ENCODE data around the gene SHC1.

Gene SHC1

GRCh38 chr1:155008015-155008941 lies 37.7 kb upstream of the SHC1 start:
- peak; percentile 86 for DNase-seq

- DNase-seq = no peak
Observed at GRCh38 chr1:155007251-155007828, 36.8 kb upstream of the SHC1 start.

GRCh38 chr1:155006601-155007101 lies 36.1 kb upstream of the SHC1 start:
- peak; percentile 74 for DNase-seq

- no peak for DNase-seq
Observed at GRCh38 chr1:155005076-155006011, 34.8 kb upstream of the SHC1 start.

- DNase-seq = no peak
Observed at GRCh38 chr1:155004352-155005075, 34.0 kb upstream of the SHC1 start.

GRCh38 chr1:155003766-155004351 lies 33.3 kb upstream of the SHC1 start:
- DNase-seq = no peak

- DNase-seq = no peak
Observed at GRCh38 chr1:155003227-155003765, 32.7 kb upstream of the SHC1 start.

- no peak for DNase-seq
Observed at GRCh38 chr1:155002464-155003226, 32.1 kb upstream of the SHC1 start, which contains the start of gene ZBTB7B. Gene ZBTB7B (plus strand): TSS chr1:155002802. CDS start chr1:155014661, 11,859 bp downstream.

GRCh38 chr1:155001675-155002463 lies 31.3 kb upstream of the SHC1 start:
- peak; percentile 99 for DNase-seq

- DNase-seq = no peak
Observed at GRCh38 chr1:155001425-155001674, 30.8 kb upstream of the SHC1 start.

GRCh38 chr1:155000726-155001424 lies 30.3 kb upstream of the SHC1 start:
- DNase-seq = peak; percentile 88

- no peak for DNase-seq
Observed at GRCh38 chr1:155000411-155000725, 29.8 kb upstream of the SHC1 start.

GRCh38 chr1:154999571-155000410 lies 29.2 kb upstream of the SHC1 start:
- DNase-seq = peak; percentile 62

- DNase-seq = peak; percentile 88
Observed at GRCh38 chr1:154998818-154999570, 28.4 kb upstream of the SHC1 start.

- DNase-seq = no peak
Observed at GRCh38 chr1:154998201-154998780, 27.7 kb upstream of the SHC1 start.

- no peak for DNase-seq
Observed at GRCh38 chr1:154996966-154997701, 26.6 kb upstream of the SHC1 start.

Data from activated CD4-positive, alpha-beta T cell treated with anti-CD3 and anti-CD28 coated beads, Interleukin-2, amount 50 U/mL, for 16 hours (primary cell).